Calu3 (cell line): ENCODE data around the gene KCNJ2. TPM values are rescaled to one million over a fixed set of nuclear protein-coding genes. Genes with fewer than 3 reads are reported as not detected.

Experiments
- BruUV-seq: library from RNA; stranded (reverse); fragments of 400-500 nt; replicated peaks from 2 replicates; lab custom pipeline; 2021; lab: Mats Ljungman, UMichigan
- CTCF ChIA-PET: fragments of 300-600 bp; sonication (Branson Sonifier 250); formaldehyde crosslinking; loops from one replicate; lab custom pipeline; 2022; ENCODE audit warnings: antibody characterized with exemption; lab: Charles Lee
- DNase-seq: peaks from one replicate; pipeline ENCODE4 v3.0.0; 2022
- H3K27ac Mint-ChIP-seq: one replicate; pipeline ENCODE4 v1.8.0; 2022; ENCODE audit warnings: mixed read lengths; ENCODE audit not compliant: unreplicated experiment
- H3K27me3 Mint-ChIP-seq: one replicate; pipeline ENCODE4 v1.8.0; 2022; ENCODE audit warnings: mixed read lengths; ENCODE audit not compliant: unreplicated experiment
- H3K36me3 Mint-ChIP-seq: one replicate; pipeline ENCODE4 v1.8.0; 2022; ENCODE audit warnings: mild to moderate bottlenecking, moderate library complexity, mixed read lengths; ENCODE audit not compliant: insufficient read depth, unreplicated experiment
- H3K4me1 Mint-ChIP-seq: one replicate; pipeline ENCODE4 v1.8.0; 2022; ENCODE audit warnings: mild to moderate bottlenecking, low read depth, mixed read lengths; ENCODE audit not compliant: unreplicated experiment
- H3K4me3 Mint-ChIP-seq: one replicate; pipeline ENCODE4 v1.8.0; 2022; ENCODE audit warnings: mild to moderate bottlenecking, low read depth, moderate library complexity, mixed read lengths; ENCODE audit not compliant: unreplicated experiment
- H3K9me3 Mint-ChIP-seq: one replicate; pipeline ENCODE4 v1.8.0; 2022; ENCODE audit warnings: low read depth, mixed read lengths; ENCODE audit not compliant: unreplicated experiment
- CTCF ChIP-seq: fragments of 200-600 bp; IDR thresholded peaks from one replicate; pipeline ENCODE4 v1.8.0; 2022; ENCODE audit warnings: antibody characterized with exemption; ENCODE audit not compliant: unreplicated experiment
- intact Hi-C: fragments of 100-400 bp; cut with micrococcal nuclease; formaldehyde crosslinking; loops from one replicate; pipeline ENCODE4 v1.10.0; 2022; ENCODE audit not compliant: unreplicated experiment
- total RNA-seq: library from RNA; stranded (reverse); gene quantifications from 2 replicates; pipeline ENCODE4 v1.2.3, GENCODE V29; 2022

Gene KCNJ2
- total RNA-seq, 1 experiment from 2014 or later = not detected

- no peak overlapping the region for H3K27ac Mint-ChIP-seq
- no peaks in the 10 kb centered on the region for H3K4me1 Mint-ChIP-seq
- intact Hi-C loops = no loop called here
- no peaks in the 10 kb centered on the region for H3K27me3 Mint-ChIP-seq
- H3K9me3 Mint-ChIP-seq = peaks cover 6% of the 10 kb centered on the region
- DNase-seq = no peak
- CTCF ChIA-PET = no interaction called here
- no peak for TF ChIP-seq CTCF
- BruUV-seq = no TSS peak
- H3K36me3 Mint-ChIP-seq = peaks cover 4% of the 10 kb centered on the region
- H3K4me3 Mint-ChIP-seq = no peak overlapping the region
Observed at GRCh38 chr17:70134777-70135176, 34.6 kb upstream of the KCNJ2 start.

DNA sequence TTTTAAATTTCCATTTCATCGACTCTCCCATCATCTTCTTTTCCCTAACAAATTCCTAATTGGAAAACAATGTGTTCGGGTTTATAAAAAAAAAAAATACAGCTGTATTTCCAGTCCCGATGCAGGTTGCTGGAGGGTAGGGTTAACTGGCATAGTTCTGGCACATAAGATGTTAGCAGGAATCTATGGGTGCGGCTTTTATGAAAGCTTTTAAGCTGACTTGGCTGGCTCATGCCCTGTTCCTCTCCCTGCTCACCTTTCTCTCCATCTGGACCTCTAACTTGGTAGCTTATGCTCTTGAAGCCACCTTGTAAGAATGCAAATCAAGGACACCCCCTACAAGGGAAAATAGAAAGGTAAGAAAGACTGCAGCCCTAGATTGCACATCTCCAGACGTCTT, 33.2 kb upstream of the KCNJ2 start:
- TF ChIP-seq CTCF = no peak
- no TSS peak for BruUV-seq
- Mint-ChIP-seq H3K27me3 (no peaks in the 10 kb centered on the region), H3K36me3 (peaks cover 4% of the 10 kb centered on the region), H3K9me3 (no peaks in the 10 kb centered on the region), H3K27ac (no peak overlapping the region), H3K4me3 (no peak overlapping the region), H3K4me1 (no peaks in the 10 kb centered on the region)
- no peak for DNase-seq
- intact Hi-C loops = no loop called here
- CTCF ChIA-PET = no interaction called here

DNA sequence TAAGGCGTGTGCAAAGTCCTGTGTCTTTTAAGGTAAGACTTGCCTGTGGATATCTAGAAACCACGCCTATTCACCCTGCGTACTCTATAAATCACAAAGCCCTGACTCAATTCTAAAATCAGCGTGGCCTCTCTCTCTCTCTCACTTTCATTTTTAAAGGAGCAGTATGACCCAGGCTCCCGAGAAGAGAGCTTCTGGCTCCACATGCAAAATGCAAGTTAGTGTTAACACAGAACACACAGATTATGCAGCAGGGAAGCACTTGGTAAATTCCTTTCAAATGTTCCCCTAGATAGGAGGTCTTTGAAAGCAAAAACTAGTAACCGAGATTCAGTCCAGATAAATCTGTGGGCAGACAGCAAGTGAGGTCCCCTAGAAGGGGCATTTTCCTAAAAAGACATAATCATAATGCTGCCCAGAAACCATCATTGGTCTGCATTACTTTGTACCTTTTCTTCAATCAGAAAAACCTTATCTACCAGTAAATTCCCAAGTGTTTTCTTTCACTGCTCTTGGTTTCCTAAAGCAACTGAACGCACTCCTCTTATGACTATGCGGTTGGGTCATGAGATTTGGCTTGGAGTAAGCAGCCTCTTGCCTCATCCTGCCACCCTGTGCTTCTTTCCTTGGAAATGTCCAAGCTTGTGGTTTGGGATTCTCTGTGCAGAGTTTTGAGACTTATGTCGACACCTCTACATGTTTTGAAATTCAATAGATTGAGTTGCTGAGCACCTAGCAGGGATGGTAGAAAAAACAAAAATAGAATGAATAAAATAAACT, 31.7 kb upstream of the KCNJ2 start:
- CTCF ChIA-PET = interaction anchor here (1.4 kb wide), 1 partner anchor 39 kb away, joined by 3 read pairs; no protein-coding TSS in a partner anchor
- Mint-ChIP-seq H3K36me3 (peaks cover 4% of the 10 kb centered on the region), H3K27ac (peak overlapping the region; percentile 47), H3K4me3 (peak overlapping the region; percentile 68), H3K4me1 (no peaks in the 10 kb centered on the region), H3K9me3 (no peaks in the 10 kb centered on the region), H3K27me3 (no peaks in the 10 kb centered on the region)
- no TSS peak for BruUV-seq
- no peak for DNase-seq
- intact Hi-C loops = no loop called here
- TF ChIP-seq CTCF = no peak

- Mint-ChIP-seq H3K4me3 (no peak overlapping the region), H3K4me1 (no peaks in the 10 kb centered on the region), H3K9me3 (no peaks in the 10 kb centered on the region), H3K27me3 (no peaks in the 10 kb centered on the region), H3K36me3 (peaks cover 4% of the 10 kb centered on the region), H3K27ac (no peak overlapping the region)
- intact Hi-C loops = no loop called here
- CTCF ChIA-PET = interaction anchor here (1.4 kb wide), 1 partner anchor 39 kb away, joined by 3 read pairs; no protein-coding TSS in a partner anchor
- TF ChIP-seq CTCF = no peak
- DNase-seq = no peak
- BruUV-seq = no TSS peak
Observed at GRCh38 chr17:70138291-70138865, 31.0 kb upstream of the KCNJ2 start.
